HepG2 (cell line): Measurements from ENCODE around the gene GALNT15. TPM values are rescaled to one million over a fixed set of nuclear protein-coding genes. Genes with fewer than 3 reads are reported as not detected.

Experiments used
- JARID2 ChIP-seq: sonication (generic); formaldehyde crosslinking; IDR thresholded peaks from 2 replicates; pipeline ENCODE4 v1.8.1; 2023; ENCODE audit warnings: missing genetic modification reagents, inconsistent platforms; ENCODE audit not compliant: insufficient replicate concordance
- KLF12 ChIP-seq: sonication (generic); formaldehyde crosslinking; IDR thresholded peaks from 2 replicates; pipeline ENCODE4 v1.4.0; 2020; ENCODE audit warnings: missing genetic modification reagents, borderline replicate concordance
- KLF16 ChIP-seq, 2 experiments: sonication (generic) in 1 of 2; formaldehyde crosslinking in 1 of 2; IDR thresholded peaks; 2 replicates each; pipeline versions ENCODE4 v1.6.1 to v1.8.0; 2016 to 2023; ENCODE audit warnings: missing genetic modification reagents in 2 of 2, missing compliant biosample characterization in 1 of 2
- MAX ChIP-seq: IDR thresholded peaks from 2 replicates; pipeline ENCODE4 v1.6.1; 2012; ENCODE audit warnings: inconsistent platforms
- MIER3 ChIP-seq: IDR thresholded peaks from 2 replicates; pipeline ENCODE4 v1.6.1; 2016; ENCODE audit warnings: missing compliant biosample characterization, borderline replicate concordance
- PHB2 ChIP-seq: fragments of 450-650 bp; IDR thresholded peaks from 2 replicates; pipeline ENCODE4 v1.6.1; 2018; ENCODE audit not compliant: partially characterized antibody
- PHF20 ChIP-seq: sonication (generic); formaldehyde crosslinking; IDR thresholded peaks from 2 replicates; pipeline ENCODE4 v1.5.0; 2020; ENCODE audit warnings: mild to moderate bottlenecking, missing genetic modification reagents
- SALL1 ChIP-seq: sonication (generic); formaldehyde crosslinking; IDR thresholded peaks from 2 replicates; pipeline ENCODE4 v1.8.0; 2022; ENCODE audit warnings: mild to moderate bottlenecking, missing genetic modification reagents
- STAG1 ChIP-seq: sonication (generic); formaldehyde crosslinking; IDR thresholded peaks from 2 replicates; pipeline ENCODE4 v1.4.0; 2020; ENCODE audit warnings: missing genetic modification reagents
- ZFP37 ChIP-seq: sonication (generic); formaldehyde crosslinking; IDR thresholded peaks from 2 replicates; pipeline ENCODE4 v1.4.0; 2020; ENCODE audit warnings: missing genetic modification reagents, borderline replicate concordance
- ZGPAT ChIP-seq: IDR thresholded peaks from 2 replicates; pipeline ENCODE4 v1.6.1; 2016; ENCODE audit warnings: mild to moderate bottlenecking
- ZNF281 ChIP-seq: sonication (generic); formaldehyde crosslinking; IDR thresholded peaks from 2 replicates; pipeline ENCODE4 v1.4.0; 2020; ENCODE audit warnings: missing genetic modification reagents, borderline replicate concordance
- ZNF556 ChIP-seq: sonication (generic); formaldehyde crosslinking; IDR thresholded peaks from 2 replicates; pipeline ENCODE4 v1.4.0; 2020; ENCODE audit warnings: mild to moderate bottlenecking, missing genetic modification reagents, borderline replicate concordance
- ZNF577 ChIP-seq: sonication (generic); formaldehyde crosslinking; IDR thresholded peaks from 2 replicates; pipeline ENCODE4 v1.4.0; 2020; ENCODE audit warnings: mild to moderate bottlenecking, low read depth, missing genetic modification reagents, borderline replicate concordance
- ZNF605 ChIP-seq: sonication (generic); formaldehyde crosslinking; IDR thresholded peaks from 2 replicates; pipeline ENCODE4 v1.8.0; 2022; ENCODE audit warnings: mild to moderate bottlenecking, missing genetic modification reagents
- ZNF720 ChIP-seq: sonication (generic); formaldehyde crosslinking; IDR thresholded peaks from 2 replicates; pipeline ENCODE4 v1.4.0; 2020; ENCODE audit warnings: missing genetic modification reagents
- ZSCAN20 ChIP-seq: sonication (generic); formaldehyde crosslinking; IDR thresholded peaks from 2 replicates; pipeline ENCODE4 v1.4.0; 2020; ENCODE audit warnings: missing genetic modification reagents, mild to moderate bottlenecking, borderline replicate concordance
- polyA plus RNA-seq, 8 experiments: library from polyadenylated mRNA; depleted of rRNA in 3 of 8; stranded (reverse) in 7 of 8; unstranded in 1 of 8; fragments of >200 nt; fragmentation: Illumina TruSeq in 4 of 8; extraction: Trizol in 4 of 8; gene quantifications; 2 replicates each; pipeline versions ENCODE4 v1.2.1 to v1.2.3, GENCODE V29; 2011 to 2016; ENCODE audit warnings: low read depth in 4 of 8, missing spikeins in 1 of 8, mixed read lengths in 1 of 8; ENCODE audit not compliant: insufficient read depth in 1 of 8
- total RNA-seq, 5 experiments: library from RNA; depleted of rRNA; stranded (reverse); fragments of >200 nt; fragmentation: Illumina TruSeq; extraction: Trizol; gene quantifications; 2 replicates each; pipeline ENCODE4 v1.2.3, GENCODE V29; 2016; ENCODE audit warnings: low read depth in 1 of 5
- TF ChIP-seq, protein P1 (sequence below): sonication (generic); formaldehyde crosslinking; conservative IDR thresholded peaks from 2 replicates; pipeline ENCODE4 v1.4.0; 2020; ENCODE audit warnings: missing genetic modification reagents
- TF ChIP-seq, protein P2 (sequence below): sonication (generic); formaldehyde crosslinking; IDR thresholded peaks from 2 replicates; pipeline ENCODE4 v1.8.0; 2022; ENCODE audit warnings: mild to moderate bottlenecking, missing genetic modification reagents, borderline replicate concordance

GALNT15 gene
- total and polyA plus RNA-seq, 2 of the 13 experiments (the other 11 are each of a cell fraction or from before 2014, with no cell fraction given) = 0.02 to 0.04 TPM

DNA sequence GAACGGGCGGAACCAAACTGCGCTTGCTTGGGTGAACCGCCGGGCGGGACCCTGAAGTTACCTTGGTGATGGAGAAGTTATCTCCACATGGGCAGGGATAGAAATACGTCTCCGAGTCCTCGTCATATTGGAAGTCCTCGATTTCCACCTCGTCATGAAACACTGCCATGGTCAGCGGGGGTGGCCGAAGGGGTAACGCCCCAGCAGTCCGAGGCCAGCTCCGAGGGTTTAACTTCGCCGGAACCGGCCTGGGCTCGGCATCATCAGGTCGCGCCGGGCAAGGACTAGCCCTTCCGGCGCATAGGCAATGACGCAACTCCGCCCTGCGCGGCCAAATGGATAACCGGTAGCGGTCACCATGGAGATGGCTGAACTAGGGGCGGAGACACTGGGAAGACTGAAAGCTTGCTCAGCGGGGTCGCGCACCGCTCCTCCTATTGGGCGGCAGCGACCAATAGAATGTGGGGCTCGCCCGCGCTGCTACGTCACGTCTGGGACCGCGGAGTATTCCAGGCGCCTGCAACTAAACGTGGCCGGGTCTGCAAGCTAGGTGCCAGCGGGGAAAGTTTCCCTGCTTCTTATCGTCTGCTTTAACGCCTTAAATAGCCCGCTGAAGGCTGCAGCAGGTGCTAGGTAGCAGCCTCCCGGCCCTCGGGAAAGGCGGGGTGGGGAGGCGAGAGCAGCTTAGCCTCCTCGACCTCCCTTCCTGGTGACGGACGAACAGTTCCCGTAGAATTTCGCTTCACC is 90.4 kb downstream of the GALNT15 start, which contains the start of the genes DPH3 and OXNAD1 (continued):
- no peak for TF ChIP-seq PHB2
- TF ChIP-seq, protein P1, sequence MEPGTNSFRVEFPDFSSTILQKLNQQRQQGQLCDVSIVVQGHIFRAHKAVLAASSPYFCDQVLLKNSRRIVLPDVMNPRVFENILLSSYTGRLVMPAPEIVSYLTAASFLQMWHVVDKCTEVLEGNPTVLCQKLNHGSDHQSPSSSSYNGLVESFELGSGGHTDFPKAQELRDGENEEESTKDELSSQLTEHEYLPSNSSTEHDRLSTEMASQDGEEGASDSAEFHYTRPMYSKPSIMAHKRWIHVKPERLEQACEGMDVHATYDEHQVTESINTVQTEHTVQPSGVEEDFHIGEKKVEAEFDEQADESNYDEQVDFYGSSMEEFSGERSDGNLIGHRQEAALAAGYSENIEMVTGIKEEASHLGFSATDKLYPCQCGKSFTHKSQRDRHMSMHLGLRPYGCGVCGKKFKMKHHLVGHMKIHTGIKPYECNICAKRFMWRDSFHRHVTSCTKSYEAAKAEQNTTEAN (CRISPR knock-in tag) = no peak
- TF ChIP-seq KLF12 = peak; percentile 78; the same call in 1 of the 2 replicates
- no peak for TF ChIP-seq ZNF577
- no peak for TF ChIP-seq JARID2 (CRISPR knock-in tag)
- TF ChIP-seq ZNF605 (CRISPR knock-in tag) = peak; percentile 96
- TF ChIP-seq MIER3 (CRISPR knock-in tag) = 0 out of 2 replicates have a peak, but pooled peaks have one; percentile 62
- TF ChIP-seq ZGPAT = peak; percentile 86
- 0 out of 2 replicates have a peak, but pooled peaks have one; percentile 59 for TF ChIP-seq ZSCAN20 (CRISPR knock-in tag)
- TF ChIP-seq MAX = peak; percentile 74
- TF ChIP-seq ZNF720 = no peak
- no peak; the same call in 1 of the 2 replicates for TF ChIP-seq ZNF556 (CRISPR knock-in tag)
- TF ChIP-seq STAG1 = no peak
- TF ChIP-seq SALL1 (CRISPR knock-in tag) = peak; percentile 69; the same call in 1 of the 2 replicates
- TF ChIP-seq PHF20 = peak; percentile 99
- TF ChIP-seq, protein P2, sequence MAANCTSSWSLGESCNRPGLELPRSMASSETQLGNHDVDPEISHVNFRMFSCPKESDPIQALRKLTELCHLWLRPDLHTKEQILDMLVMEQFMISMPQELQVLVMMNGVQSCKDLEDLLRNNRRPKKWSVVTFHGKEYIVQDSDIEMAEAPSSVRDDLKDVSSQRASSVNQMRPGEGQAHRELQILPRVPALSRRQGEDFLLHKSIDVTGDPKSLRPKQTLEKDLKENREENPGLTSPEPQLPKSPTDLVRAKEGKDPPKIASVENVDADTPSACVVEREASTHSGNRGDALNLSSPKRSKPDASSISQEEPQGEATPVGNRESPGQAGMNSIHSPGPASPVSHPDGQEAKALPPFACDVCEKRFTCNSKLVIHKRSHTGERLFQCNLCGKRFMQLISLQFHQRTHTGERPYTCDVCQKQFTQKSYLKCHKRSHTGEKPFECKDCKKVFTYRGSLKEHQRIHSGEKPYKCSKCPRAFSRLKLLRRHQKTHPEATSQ (CRISPR knock-in tag) = no peak; the same call in none of the 2 replicates
- TF ChIP-seq ZNF281 = no peak
- peak in 1 of 2 experiments; percentile 23; a peak in 1 of 4 replicates for TF ChIP-seq KLF16 (CRISPR knock-in tag; IDR thresholded peaks at IDR 0.05)
- TF ChIP-seq ZFP37 = 0 out of 2 replicates have a peak, but pooled peaks have one; percentile 50
